GM18858 (cell line): Measurements from ENCODE around the gene VSTM4.

Source experiments
- ATAC-seq: cut with Tn5 transposase; IDR thresholded peaks from one replicate; pipeline ENCODE4 v1.9.1; 2021; ENCODE audit not compliant: unreplicated experiment

The VSTM4 gene

DNA sequence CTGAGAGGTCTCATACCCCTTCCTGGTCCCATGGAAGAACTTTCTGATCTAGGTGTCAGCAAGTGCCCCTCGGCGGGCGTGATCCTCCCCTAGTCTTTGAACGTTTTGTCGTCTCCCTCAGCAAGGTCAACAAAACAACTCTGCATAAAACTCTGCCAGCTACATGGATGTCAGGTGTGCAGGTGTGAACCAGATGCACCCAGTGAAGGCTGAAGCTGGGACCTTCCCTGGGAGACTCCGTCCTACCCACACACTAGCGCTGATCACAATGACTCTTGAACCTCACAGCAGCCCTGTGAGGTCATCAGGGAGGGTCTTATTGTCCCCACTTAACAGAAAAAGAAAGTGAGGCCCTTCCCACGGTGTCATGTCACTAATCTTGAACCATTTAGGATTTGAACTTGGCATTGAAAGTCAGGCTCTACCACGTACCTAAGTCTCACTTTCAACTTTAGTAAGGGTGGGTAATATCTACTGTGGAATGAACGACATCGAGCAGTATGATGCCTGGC, 68.1 kb downstream of the VSTM4 start:
- ATAC-seq = no peak

DNA sequence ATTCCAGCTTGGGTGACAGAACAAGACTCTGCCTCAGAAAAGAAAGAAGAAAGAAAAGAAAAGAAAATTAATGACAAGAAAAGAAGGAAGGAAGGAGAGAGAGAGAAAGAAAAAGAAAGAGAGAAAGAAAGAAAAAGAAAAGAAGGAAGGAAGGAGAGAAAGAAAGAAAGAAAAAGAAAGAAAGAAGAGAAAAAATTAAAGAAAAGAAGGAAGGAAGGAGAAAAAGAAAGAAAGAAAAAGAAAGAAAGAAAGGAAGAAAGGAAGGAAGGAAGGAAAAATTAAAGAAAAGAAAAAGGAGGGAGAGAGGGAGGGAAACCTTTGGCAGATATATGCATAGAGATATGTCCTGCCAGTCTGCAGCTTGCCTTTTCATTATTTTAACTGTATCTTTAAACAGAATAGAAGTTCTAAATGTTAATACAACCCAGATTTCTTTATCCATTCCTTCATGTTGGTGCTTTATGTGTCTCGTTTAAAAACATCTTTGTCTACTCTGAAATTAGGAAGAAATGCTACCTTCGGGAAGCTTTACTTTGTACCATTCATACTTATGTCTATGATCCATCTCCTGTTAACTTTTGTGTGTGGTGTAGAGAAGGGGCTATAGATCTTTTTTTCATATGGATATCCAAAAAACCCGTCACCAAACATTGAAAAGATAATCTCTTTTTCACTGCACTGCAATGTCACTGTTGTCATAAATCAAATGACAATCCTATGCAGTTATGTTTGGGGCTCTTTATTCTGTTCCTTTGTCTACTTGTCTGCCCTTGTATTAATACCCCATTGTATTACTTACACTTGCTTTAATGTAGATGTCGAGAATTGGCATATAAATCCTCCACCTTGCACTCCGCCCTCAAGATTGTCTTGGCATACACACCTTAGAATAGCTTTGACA, 70.8 kb downstream of the VSTM4 start:
- ATAC-seq = no peak

DNA sequence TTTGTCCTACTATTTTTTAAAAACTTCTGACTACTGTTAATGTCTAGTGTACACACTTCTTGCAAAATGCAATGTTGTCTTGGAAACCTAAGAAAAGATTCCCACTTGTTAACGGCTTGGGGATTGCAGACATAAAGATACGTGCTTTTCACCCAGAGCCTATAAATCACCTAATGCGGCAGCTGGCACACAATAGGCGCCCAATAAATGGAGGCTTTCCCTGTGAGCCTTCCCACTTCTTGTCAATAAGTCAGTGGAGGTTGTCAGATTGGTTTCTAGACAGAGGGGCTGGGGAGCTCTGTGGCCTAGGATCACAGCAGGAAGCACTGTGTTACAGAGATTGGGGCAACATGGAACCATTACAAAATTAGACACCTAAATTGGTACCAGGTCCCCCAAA, 74.7 kb downstream of the VSTM4 start:
- ATAC-seq = no peak

DNA sequence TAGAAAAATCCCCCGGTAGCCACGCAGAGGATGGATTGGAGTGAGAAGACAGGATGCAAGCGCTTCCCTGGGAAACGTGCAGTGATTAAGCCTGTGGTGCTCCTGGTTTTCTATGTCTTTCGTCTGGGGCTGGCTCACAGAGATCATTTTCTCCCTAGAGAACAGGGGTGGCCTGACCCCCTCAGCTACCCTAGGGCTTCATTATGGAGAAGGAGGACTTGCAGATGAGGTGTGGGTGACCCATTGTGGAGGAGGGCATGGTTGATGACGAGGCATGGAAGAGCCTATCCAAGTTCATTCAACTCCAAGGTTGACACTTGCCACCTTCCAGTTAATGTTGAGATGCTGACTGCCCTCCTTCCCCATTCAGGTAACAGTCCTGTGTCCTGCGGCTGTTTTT, 75.9 kb downstream of the VSTM4 start:
- ATAC-seq = no peak

DNA sequence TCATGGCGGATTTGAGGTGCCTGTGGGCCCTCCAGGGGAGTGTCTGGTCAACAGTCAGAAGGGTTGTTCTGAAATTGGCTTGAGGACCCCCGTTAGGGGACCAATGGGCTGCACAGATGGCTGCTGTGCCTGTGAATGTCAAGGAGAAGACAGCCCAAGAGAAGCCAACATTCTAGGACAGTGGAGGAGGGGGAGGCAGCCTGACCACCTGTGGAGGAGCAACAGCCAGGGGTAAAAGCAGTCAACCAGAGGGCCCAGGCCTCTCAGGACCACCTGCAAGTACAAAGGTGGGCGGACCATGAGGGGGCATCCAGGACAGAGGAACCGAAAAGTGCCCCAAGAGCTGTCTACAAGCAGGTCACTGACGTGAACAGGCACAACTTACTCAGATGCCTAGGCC, 76.6 kb downstream of the VSTM4 start:
- ATAC-seq = no peak

DNA sequence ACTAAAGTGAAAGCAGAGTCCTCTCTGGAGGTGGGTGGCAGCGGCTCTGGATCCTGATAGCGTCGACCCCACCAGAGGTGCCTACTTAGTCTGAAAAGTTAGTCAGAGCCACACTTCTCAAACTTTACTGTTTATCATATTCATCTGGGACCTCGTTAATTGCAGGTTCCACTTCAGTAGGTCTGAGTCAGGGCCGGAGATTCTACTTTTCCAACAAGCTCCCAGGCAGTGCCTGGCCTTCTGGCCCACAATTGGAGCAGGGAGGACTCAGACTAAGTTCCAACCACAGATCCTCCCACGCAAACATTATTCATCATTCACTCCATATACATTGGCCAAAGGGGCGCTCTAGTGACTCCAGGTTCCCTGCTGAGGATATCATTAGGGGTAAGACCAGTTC, 78.1 kb downstream of the VSTM4 start:
- no peak for ATAC-seq

DNA sequence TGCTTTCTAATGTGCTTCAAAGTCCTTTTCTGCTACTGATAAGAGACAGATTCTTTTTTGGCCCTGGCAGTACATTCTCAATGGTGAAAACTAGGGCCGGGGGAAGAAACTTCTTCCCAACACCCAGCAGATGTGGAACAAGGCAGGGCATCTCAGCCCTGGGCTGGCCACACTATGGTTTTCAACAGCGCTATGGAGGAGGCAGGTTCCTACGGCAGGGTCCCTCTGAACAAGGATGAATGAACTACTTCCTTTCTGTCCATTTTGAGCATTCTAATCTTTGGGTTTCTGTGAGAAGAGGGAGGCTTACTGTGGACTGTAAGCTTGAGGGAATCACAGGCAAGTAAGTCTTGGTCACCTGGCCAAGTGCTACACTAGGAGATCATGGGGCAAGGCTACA, 78.7 kb downstream of the VSTM4 start:
- ATAC-seq = no peak

DNA sequence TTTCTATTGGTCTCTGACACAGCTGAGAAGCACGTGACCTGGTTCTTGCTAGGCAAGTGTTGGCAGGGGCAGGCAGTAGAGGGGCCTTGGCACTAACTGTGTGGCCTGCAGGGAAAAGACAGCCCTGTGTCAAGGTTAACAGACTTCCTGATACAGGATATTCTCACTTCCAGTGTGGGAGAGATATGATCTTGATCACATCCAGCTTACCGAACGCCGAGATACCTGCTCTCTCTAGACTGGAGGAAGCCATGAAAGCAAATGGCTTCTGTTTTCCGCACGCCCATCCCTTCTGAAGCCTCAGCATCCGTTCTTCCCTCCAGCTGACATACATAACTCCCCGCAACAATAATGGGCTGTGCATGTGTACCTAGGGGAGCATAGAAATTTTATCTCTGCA, 79.4 kb downstream of the VSTM4 start:
- no peak for ATAC-seq

DNA sequence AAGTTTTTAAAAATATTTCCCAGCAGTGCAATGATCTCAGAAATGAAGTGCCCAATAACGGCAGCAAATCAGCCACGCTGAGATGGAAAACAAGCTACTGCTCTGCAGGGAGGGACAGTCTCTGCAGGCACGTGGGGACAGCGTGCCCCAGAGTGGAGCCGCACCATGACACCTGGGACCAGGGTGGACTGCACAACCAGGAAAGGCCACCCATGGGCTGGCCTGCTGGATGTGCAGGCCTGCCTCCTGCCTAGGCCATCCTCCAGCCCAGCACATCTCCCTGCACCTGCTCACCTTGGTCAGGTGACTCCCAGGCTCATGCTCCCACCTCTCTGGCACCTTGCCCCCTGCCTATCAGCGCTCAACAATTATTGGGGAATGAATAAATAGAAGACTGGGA, 80.4 kb downstream of the VSTM4 start:
- no peak for ATAC-seq

DNA sequence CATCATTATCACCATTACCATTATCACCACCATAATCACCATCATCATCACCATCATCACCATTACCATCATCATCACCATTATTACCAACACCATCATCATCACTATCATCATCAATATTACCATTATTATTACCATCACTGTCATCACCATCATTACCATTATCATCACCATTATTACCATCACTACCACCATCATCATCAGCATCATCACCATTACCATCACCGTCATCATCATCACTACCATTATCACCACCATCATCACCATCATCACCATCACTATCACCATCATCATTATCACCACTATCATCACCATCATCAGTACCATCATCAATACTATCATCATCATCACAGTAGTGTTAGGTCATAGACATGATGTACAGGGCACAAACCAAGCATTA, 81.4 kb downstream of the VSTM4 start:
- ATAC-seq = no peak

DNA sequence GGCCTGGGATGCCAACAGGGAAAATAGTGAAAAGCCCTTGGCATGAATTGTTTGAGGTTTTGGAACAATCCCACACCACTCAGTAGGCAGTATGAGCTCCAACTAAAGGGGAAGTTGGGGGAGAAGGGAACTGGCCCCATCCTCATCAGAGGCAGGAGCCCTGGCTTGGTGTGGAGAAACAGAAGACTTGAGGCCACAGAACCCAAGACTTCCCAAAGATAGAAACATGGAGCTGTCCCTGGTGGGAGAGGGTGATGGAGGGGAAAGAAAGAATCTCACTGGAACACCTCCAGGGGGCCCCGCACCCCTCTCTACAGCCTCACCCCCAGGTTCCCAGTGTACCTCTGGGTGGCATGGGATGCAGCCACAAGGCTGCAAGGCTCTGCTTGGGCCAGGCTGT, 85.7 kb downstream of the VSTM4 start:
- ATAC-seq = no peak

DNA sequence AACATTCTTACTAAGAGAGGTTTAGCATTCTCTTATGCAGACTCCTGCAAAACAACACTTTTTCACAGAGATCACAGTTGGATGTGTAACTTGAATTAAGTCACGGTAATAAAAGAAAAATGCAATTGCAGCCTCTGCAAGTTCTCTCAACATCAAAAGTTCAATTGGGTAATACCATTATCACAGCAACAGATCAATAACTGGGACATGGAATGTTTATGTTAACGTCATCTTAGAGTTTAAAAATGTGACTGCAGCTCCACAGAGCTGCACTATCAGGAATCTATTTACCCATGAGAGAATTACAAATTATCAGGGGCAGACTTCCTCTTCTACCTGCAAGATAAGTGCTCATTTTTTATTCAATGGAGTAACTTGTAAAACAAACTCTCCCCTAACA, 86.7 kb downstream of the VSTM4 start:
- ATAC-seq = no peak

DNA sequence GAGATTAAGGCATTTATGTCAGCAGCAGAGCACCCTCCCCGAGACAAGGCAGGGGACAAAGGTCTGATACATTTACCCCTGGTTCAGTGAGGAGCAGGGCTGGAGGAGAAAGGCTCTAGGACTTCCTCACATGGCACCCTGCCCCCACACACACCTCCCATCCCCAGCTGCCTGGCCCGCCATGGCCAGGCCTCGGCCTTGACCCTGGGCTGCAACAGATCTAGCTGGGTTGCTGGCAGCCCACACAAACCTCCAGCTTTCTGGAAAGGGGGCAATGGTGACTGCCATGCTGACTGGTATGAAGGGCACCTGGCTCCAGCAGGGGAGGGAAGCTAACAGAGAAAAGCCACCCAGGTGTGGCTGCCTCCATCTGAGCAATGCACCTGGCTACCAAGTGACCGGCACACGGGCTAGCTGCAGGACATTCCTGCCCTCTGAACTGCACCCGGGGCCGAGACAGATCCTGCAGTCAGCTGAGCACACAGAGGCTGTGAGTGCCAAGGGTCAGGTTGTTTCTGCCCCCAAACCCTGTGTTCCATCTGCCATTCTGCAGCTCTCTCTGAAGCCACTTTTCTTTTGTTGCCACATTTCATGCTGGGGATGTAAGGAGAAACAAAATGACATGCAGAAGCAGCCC, 89.9 kb downstream of the VSTM4 start:
- ATAC-seq = no peak

DNA sequence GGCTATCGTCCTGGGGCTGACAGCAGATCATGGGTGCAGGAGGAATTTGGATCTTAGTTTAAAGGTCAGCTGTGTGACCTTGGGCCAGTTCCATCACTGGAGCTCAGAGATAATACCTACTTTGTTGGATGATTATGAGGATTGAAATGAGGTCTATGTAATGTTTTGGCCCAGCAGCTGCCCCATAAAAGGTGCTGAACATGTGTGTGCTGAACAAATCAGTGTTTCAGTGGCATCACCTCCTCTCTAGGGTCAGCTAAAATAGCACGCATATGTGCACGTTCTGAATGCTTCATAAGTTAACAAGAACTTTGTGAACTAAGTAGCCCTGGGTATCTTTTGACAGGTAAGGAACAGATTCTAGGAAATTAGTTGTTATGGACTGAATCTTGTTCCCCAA, 90.8 kb downstream of the VSTM4 start:
- no peak for ATAC-seq

DNA sequence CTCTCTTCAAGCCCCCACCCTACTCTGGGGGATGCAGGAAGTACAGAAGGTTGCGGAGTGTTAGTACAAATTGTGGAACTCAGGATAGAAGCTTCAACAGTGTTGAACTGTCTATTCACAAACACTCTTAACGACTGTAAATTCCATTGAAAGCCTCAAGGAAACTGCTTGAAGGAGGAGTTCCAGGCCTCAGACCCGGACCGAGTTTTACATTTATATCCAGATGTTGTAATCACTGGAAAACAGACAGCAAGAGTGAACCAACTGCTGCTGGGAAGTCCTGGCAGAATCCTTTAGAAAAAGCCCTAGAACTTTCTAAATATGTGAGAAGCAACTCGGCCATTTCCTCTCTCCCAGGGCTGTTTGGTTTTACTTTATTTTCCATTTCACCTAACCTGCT, 91.6 kb downstream of the VSTM4 start:
- no peak for ATAC-seq

DNA sequence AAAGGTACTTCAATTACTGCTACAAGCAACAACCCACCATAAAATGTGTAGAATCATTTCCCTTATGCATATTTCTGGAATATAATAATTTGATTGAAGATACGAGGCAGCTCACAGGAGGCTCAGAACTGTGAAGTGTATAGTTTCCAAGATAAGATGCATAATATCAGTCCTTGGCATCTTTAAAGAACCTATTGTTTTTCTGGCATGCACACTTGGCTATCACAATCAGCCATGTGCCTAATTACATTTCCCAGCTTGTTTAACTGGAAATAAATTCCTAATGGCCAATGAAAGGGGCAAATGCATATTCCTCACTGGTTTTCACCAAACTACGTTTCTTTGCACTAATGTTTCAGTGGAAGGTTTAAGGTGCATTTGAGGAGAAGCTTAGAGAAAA, 92.3 kb downstream of the VSTM4 start:
- no peak for ATAC-seq

DNA sequence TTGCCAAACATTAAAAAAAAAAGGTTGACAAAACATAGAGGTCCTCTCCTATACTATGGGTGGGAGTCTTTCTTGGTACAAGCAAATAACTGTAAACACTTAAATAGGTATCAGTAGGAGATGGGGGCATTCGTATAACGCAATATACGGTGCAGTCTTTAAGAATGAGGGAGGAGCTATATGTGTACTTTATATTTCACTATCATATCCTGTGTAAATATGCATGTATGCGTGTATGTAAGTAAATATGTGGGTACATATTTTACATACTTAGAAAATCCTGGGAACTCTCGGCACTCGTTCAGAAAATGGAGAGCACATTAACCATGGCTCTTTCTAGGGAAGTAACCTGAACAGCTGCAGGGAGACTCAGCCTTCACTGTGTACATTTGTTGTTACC, 93.6 kb downstream of the VSTM4 start:
- ATAC-seq = no peak

DNA sequence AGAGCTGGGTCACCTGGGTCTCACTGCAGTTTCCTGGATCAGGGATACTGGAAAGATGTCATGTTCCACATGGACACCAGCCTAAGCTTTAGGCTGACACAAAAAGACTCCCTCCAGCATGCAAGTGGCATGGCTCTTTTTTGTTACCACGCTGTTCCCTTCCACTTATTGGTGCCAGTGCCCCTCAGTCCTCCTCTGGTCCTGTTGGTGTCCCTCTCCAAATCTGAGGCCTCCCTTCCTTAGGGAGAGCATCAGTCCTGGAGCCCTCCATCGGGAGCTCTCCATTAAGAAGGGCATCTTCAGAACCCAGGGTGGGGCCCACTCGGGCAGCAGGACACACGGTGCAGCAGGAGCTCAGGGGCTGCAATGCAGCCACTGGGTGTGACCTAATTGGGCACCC, 99.6 kb downstream of the VSTM4 start:
- ATAC-seq = no peak

DNA sequence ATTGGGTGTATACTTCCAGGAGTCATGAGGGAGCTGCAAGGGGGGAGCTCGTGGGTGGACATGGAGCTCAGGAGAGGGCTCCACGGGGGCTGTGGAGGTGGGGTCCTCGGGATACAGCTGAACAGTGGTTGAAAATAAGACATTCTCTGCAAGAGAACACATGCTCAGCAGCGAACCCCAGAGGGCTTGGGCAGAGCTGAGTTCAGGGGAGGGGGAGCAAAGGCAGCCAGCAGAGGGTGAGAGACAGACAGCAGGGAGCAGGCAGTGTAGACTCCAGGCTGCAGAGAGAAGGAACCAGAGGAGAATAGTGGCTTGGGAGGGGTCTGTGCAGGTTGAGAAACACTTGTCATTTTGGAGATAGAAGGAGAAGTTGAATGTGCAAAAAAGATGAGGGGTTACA, 102.7 kb downstream of the VSTM4 start:
- ATAC-seq = no peak

DNA sequence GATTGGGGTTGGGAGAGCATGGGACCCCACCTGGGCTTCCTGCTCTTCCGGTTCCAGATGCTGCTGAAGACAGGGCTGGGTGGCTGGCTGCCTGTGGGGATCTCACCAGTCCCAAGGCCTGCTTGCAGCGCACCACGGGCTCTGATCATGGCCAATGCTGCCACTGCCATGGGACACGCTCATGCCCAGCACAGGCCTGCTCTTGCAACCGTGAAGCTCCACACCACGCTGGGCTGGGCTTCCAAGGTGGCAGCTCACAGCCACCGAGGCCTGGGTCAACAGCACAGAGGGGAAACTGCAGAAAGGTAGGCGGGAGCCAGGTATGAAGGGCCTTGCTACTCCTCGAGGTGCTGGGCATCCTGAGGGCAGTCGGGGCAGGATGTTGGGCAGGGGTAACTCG, 103.6 kb downstream of the VSTM4 start:
- no peak for ATAC-seq

DNA sequence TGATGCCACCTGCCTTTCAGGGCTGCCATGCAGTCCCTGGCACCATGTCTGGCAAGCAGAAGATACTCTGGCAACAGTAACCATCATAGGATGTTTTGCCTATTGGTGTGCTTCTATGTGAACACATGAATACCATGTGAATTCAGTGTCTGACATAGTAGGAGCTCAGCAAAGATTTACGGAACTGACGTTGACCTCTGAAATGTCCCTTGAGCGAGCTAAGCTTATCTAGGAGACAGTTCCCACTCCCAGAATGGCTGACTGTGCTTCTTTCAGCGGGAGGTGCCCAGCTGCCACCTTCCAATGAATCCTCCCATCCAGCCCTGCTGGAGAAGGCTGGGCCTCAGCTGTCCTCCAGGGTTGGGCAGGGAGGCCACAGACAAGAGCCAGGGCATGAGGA, 104.5 kb downstream of the VSTM4 start:
- ATAC-seq = no peak

DNA sequence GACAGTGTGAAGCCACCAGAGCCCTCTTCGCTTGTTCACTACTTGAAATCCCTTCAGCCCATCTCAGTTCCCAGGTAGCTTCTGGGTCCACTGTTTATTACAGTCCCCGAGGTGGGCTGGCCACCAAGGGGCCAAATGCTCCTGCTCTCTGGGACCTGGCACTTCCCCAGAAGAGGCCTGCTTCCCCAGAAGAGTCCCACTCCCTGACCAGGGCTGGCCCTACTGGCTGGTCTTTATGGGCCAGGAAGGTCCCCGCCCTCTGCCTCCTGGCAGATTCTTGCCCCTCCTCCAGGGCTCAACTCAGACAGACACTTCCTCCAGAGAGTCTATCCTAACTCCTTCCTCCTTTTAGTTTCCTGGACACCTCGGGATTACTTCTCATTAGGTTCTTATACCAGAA, 105.0 kb downstream of the VSTM4 start:
- ATAC-seq = no peak
